Prostate gland (tissue), 2 donors: ENCODE results near the gene PROS1. TPM values are rescaled to one million over a fixed set of nuclear protein-coding genes. Genes with fewer than 3 reads are reported as not detected.
"Not testable (repeated sequence)": the region's sequence is repeated elsewhere in the genome, so short reads cannot be mapped to it uniquely, and the experiment has no call there.

Experiments used
- DNase-seq: peaks from one replicate; pipeline ENCODE4 v3.0.0-alpha.2; 2019; ENCODE audit warnings: low spot score
- H3K27ac ChIP-seq, 2 donors: fragments of 200-600 bp; sonication (generic); 2 replicates each; pipeline ENCODE4 v1.5.1; 2017 to 2019
- H3K27me3 ChIP-seq: fragments of 200-600 bp; sonication (generic); replicated peaks from 2 replicates; pipeline ENCODE4 v1.5.1; 2019; ENCODE audit not compliant: insufficient read depth
- H3K36me3 ChIP-seq, 2 donors: fragments of 200-600 bp; sonication (generic); 1 replicate in 1 of 2; 2 replicates in 1 of 2; pipeline versions ENCODE4 v1.5.1 to v1.8.1; 2017 to 2019
- H3K4me1 ChIP-seq: fragments of 200-600 bp; sonication (generic); replicated peaks from 2 replicates; pipeline ENCODE4 v1.5.1; 2019
- H3K4me3 ChIP-seq, 2 donors: fragments of 200-600 bp; sonication (generic); 2 replicates each; pipeline ENCODE4 v1.5.1; 2017 to 2019
- H3K9me3 ChIP-seq: fragments of 200-600 bp; sonication (generic); 2 replicates; pipeline ENCODE4 v1.5.1; 2017
- CTCF ChIP-seq, 4 experiments: fragments of 200-600 bp in 2 of 4; fragments of 450-650 bp in 2 of 4; sonication (generic) in 2 of 4; IDR thresholded peaks; 1 replicate in 3 of 4; 2 replicates in 1 of 4; pipeline ENCODE4 v1.5.1; 2016 to 2019; ENCODE audit warnings: antibody characterized with exemption in 4 of 4, mild to moderate bottlenecking in 2 of 4, moderate library complexity in 2 of 4
- POLR2A ChIP-seq: fragments of 450-650 bp; IDR thresholded peaks from one replicate; pipeline ENCODE4 v1.6.1; 2016; ENCODE audit warnings: antibody characterized with exemption, mild to moderate bottlenecking
- POLR2AphosphoS5 ChIP-seq: sonication (generic); formaldehyde crosslinking; IDR thresholded peaks from one replicate; pipeline ENCODE4 v1.6.1; 2017; ENCODE audit warnings: antibody characterized with exemption
- WGBS: methylation state at CpG from one replicate; pipeline ENCODE4 v1.1.5; 2018; 5-methylcytosine and 5-hydroxymethylcytosine counted together
- intact Hi-C: fragments of 100-400 bp; cut with DNase I; formaldehyde crosslinking; loops from one replicate; pipeline ENCODE4 v1.14.2; 2022
- small RNA-seq, 2 donors: library from RNA; depleted of rRNA; stranded (forward); fragments of <200 nt; gene quantifications; one replicate each; pipeline ENCODE3, GENCODE V24; 2016
- total RNA-seq, 2 donors: library from RNA; depleted of rRNA; stranded (reverse); fragments of >200 nt; gene quantifications; one replicate each; pipeline ENCODE4 v1.1.0, GENCODE V29; 2016

The PROS1 gene
- total RNA-seq, 2 donors from 2014 or later: 17.7 to 26.6 TPM

- WGBS: 49% methylated on average over 2 of the region's 2 CpGs
- Histone ChIP-seq H3K4me3 (no peak overlapping the region), H3K4me1 (no peaks in the 10 kb centered on the region), H3K9me3 (no peaks in the 10 kb centered on the region), H3K36me3 (no peaks in the 10 kb centered on the region), H3K27ac (no peak overlapping the region), H3K27me3 (no peaks in the 10 kb centered on the region)
- intact Hi-C loops: no loop called here
- DNase-seq: no peak
- no peak for TF ChIP-seq POLR2AphosphoS5
Measured at GRCh38 chr3:93861017-93861416, 112.7 kb downstream of the PROS1 start.

GRCh38 chr3:93855401-93855800 is 118.3 kb downstream of the PROS1 start:
- Histone ChIP-seq H3K9me3 (no peaks in the 10 kb centered on the region), H3K27me3 (no peaks in the 10 kb centered on the region), H3K4me3 (no peak overlapping the region), H3K4me1 (no peaks in the 10 kb centered on the region), H3K36me3 (no peaks in the 10 kb centered on the region), H3K27ac (no peak overlapping the region)
- DNase-seq: no peak
- TF ChIP-seq CTCF (IDR thresholded peaks at IDR 0.05) (no peak), POLR2AphosphoS5 (no peak), POLR2A (no peak)
- WGBS: 85% methylated on average over 3 of the region's 3 CpGs
- intact Hi-C loops: no loop called here

- H3K4me1 ChIP-seq, DNase-seq, H3K27me3 ChIP-seq, H3K27ac ChIP-seq, H3K9me3 ChIP-seq, intact Hi-C loops, H3K4me3 ChIP-seq, H3K36me3 ChIP-seq: not testable (repeated sequence)
- 79% methylated on average over 7 of the region's 7 CpGs for WGBS
Measured at GRCh38 chr3:93852228-93852627, 121.5 kb downstream of the PROS1 start.

GRCh38 chr3:93843981-93844380 is 129.7 kb downstream of the PROS1 start:
- TF ChIP-seq POLR2AphosphoS5: no peak
- TF ChIP-seq CTCF (IDR thresholded peaks at IDR 0.05): no peak
- TF ChIP-seq POLR2A: no peak
- Histone ChIP-seq H3K4me3 (no peak overlapping the region), H3K36me3 (no peaks in the 10 kb centered on the region), H3K4me1 (no peaks in the 10 kb centered on the region), H3K27me3 (no peaks in the 10 kb centered on the region), H3K9me3 (no peaks in the 10 kb centered on the region), H3K27ac (no peak overlapping the region)
- WGBS: 78% methylated on average over 5 of the region's 5 CpGs
- DNase-seq: no peak
- intact Hi-C loops: no loop called here

GRCh38 chr3:93839193-93839592 is 134.5 kb downstream of the PROS1 start:
- H3K36me3 ChIP-seq, H3K4me1 ChIP-seq, intact Hi-C loops, DNase-seq, H3K4me3 ChIP-seq, H3K9me3 ChIP-seq, H3K27ac ChIP-seq, H3K27me3 ChIP-seq: not testable (repeated sequence)
- WGBS: 8% methylated on average over 1 of the region's 1 CpG

Small RNA genes within 50 kb of the gene (small RNA-seq; reads per million reads assigned to genes)
- 0 reads per million in 2 donors for gene RF00019
- 0 reads per million in 2 donors for gene RNU6-488P
- 0 reads per million in 2 donors for gene RNU6-511P

Other genes starting within 250 kb of the PROS1 start
- 10 to 100 TPM in 1 of 2 donors, 1 to 10 TPM in 1; 6.4 to 10.7 TPM for gene ARL13B, start 6.3 kb upstream of the PROS1 start, total RNA-seq
- gene STX19, start 54.7 kb upstream of the PROS1 start, total RNA-seq: 1 to 10 TPM in 1 of 2 donors, not detected in 1; 3.6 TPM
- 1 to 10 TPM; 7.6 to 7.8 TPM for gene DHFR2, start 89.0 kb upstream of the PROS1 start, total RNA-seq
- gene NSUN3, start 89.2 kb upstream of the PROS1 start, total RNA-seq: 10 to 100 TPM in 1 of 2 donors, 1 to 10 TPM in 1; 9.2 to 12.2 TPM